Thyroid gland (tissue), 4 donors: ENCODE data around the gene ZFP3.

ENCODE experiments used
- CTCF ChIP-seq, 6 experiments: fragments of 200-600 bp in 3 of 6; fragments of 450-650 bp in 3 of 6; sonication (generic) in 3 of 6; IDR thresholded peaks; one replicate each; pipeline ENCODE4 v1.5.1; 2016 to 2019; ENCODE audit warnings: antibody characterized with exemption in 6 of 6, mild to moderate bottlenecking in 2 of 6, inconsistent platforms in 1 of 6, moderate library complexity in 1 of 6
- POLR2A ChIP-seq, 2 donors: fragments of 450-650 bp; IDR thresholded peaks; one replicate each; pipeline ENCODE4 v1.6.1; 2017; ENCODE audit warnings: antibody characterized with exemption in 2 of 2, mild to moderate bottlenecking in 2 of 2, moderate library complexity in 1 of 2

DNA sequence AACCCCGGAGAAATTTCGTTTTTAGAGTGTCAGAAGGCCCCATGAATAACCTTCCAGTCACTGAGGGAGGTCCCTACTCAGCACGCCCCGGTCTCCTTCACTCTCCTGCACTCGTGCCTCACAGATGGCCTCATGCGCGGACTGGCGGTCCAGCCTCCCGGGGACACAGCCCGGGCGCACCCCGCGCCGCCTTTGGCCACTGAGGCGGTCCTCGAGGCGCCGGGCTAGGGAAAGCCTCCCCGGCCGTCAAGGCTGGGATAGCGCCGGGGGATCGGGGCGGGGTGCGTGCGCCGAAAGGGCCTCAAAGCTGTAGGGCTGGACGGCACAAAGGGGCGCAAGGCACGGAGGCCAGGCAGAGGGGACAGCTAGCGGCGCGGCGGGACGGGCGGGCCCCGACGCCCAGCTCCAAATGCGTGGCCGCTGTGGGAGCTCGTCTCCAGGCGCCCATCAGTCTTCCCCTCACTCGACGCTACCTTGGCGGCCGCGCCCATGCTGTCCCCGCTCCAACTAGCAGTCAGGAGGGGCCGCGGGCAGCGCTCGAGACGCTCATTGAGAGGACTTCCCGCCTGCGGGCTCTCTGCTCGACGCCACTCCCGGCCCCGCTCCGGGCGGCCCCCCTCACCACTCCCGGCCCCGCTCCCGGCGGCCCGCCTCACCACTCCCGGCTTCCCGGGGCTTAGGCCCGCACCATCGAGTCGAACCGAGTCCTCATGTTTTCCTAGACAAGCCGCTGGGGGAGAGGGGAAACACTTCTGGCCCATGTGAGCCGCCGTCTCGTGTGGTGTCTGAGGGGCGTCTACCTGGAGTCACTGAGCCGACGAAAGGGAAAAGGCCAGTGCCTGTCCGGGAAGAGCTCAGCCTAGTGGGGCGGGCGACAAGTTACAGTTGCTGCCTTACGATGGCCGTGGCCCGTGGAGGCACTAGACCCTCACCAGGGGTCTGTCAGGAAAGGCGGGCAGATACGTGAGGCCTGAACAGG is 37.7 kb downstream of the ZFP3 start, which contains the start of gene USP6:
- TF ChIP-seq CTCF (IDR thresholded peaks at IDR 0.05) (no peak), POLR2A (IDR thresholded peaks at IDR 0.05) (no peak)
